Measurements from ENCODE around the gene THNSL1. TPM values are rescaled to one million over a fixed set of nuclear protein-coding genes. Genes with fewer than 3 reads are reported as not detected.

The THNSL1 gene
- total RNA-seq, 1 donor from 2014 or later: 6.5 TPM

DNA sequence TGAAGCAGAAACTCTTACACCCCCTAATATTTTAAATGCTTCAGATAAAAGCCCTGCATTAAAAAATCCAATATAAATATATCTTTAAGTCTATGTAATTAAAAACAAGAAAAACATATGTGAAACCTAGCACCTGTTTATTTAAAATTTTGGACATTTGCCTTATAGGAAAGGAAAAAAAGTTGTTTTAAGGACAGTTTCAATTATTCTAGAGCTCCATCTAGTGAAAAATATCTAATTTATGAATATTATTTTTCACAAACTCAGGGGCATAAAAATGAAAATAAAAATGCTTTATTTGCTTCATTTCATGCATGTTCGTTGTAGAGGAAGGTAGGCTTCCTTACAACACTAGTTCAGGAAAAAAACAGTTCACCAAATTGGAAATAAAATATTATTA is 26.5 kb upstream of the THNSL1 start:
- Mint-ChIP-seq H3K4me3 (ENCODE audit: low read depth) (no peak overlapping the region), H3K9me3 (ENCODE audit: low read depth) (no peaks in the 10 kb centered on the region), H3K36me3 (ENCODE audit: insufficient read depth) (no peaks in the 10 kb centered on the region), H3K4me1 (ENCODE audit: low read depth) (peaks cover 1% of the 10 kb centered on the region), H3K27ac (no peak overlapping the region), H3K27me3 (peaks cover 2% of the 10 kb centered on the region)
- TF ChIP-seq, protein P1, sequence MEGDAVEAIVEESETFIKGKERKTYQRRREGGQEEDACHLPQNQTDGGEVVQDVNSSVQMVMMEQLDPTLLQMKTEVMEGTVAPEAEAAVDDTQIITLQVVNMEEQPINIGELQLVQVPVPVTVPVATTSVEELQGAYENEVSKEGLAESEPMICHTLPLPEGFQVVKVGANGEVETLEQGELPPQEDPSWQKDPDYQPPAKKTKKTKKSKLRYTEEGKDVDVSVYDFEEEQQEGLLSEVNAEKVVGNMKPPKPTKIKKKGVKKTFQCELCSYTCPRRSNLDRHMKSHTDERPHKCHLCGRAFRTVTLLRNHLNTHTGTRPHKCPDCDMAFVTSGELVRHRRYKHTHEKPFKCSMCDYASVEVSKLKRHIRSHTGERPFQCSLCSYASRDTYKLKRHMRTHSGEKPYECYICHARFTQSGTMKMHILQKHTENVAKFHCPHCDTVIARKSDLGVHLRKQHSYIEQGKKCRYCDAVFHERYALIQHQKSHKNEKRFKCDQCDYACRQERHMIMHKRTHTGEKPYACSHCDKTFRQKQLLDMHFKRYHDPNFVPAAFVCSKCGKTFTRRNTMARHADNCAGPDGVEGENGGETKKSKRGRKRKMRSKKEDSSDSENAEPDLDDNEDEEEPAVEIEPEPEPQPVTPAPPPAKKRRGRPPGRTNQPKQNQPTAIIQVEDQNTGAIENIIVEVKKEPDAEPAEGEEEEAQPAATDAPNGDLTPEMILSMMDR (IDR thresholded peaks at IDR 0.05; ENCODE audit: unreplicated experiment): no peak
- no peak for DNase-seq (ENCODE audit: low spot score, unreplicated experiment)

DNA sequence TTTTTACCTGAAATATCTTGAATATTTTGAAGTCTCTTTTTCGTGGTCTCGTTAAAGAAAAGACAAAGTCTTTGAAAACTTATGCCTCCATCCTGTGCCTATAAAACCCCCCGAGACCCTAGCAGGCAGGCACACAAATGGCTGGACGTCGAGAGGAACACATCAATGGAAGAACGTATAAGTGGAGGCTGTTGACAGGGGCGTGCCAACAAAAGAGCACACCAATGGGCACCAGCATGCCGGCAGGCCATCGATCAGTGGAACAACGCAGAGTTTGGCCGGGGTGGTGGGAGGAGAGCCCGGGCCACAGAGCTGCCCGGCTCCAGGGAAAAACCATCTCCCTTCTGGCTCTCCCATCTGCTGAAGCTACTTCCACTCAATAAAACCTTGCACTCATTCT is 25.1 kb upstream of the THNSL1 start:
- H3K27me3 Mint-ChIP-seq: peaks cover 2% of the 10 kb centered on the region
- H3K4me1 Mint-ChIP-seq (ENCODE audit: low read depth): peaks cover 1% of the 10 kb centered on the region
- TF ChIP-seq, protein P1 (IDR thresholded peaks at IDR 0.05; ENCODE audit: unreplicated experiment): no peak
- no peaks in the 10 kb centered on the region for H3K36me3 Mint-ChIP-seq (ENCODE audit: insufficient read depth)
- H3K27ac Mint-ChIP-seq: no peak overlapping the region
- H3K9me3 Mint-ChIP-seq (ENCODE audit: low read depth): no peaks in the 10 kb centered on the region
- H3K4me3 Mint-ChIP-seq (ENCODE audit: low read depth): no peak overlapping the region
- no peak for DNase-seq (ENCODE audit: low spot score, unreplicated experiment)

GRCh38 chr10:24992512-24993133 is 23.8 kb upstream of the THNSL1 start:
- peaks cover 1% of the 10 kb centered on the region for H3K4me1 Mint-ChIP-seq (ENCODE audit: low read depth)
- no peaks in the 10 kb centered on the region for H3K9me3 Mint-ChIP-seq (ENCODE audit: low read depth)
- H3K4me3 Mint-ChIP-seq (ENCODE audit: low read depth): no peak overlapping the region
- H3K27me3 Mint-ChIP-seq: peaks cover 2% of the 10 kb centered on the region
- TF ChIP-seq, protein P1 (IDR thresholded peaks at IDR 0.05; ENCODE audit: unreplicated experiment): no peak
- no peaks in the 10 kb centered on the region for H3K36me3 Mint-ChIP-seq (ENCODE audit: insufficient read depth)
- no peak overlapping the region for H3K27ac Mint-ChIP-seq
- no peak for DNase-seq (ENCODE audit: low spot score, unreplicated experiment)

- Mint-ChIP-seq H3K9me3 (ENCODE audit: low read depth) (no peaks in the 10 kb centered on the region), H3K4me1 (ENCODE audit: low read depth) (peaks cover 1% of the 10 kb centered on the region), H3K27me3 (peaks cover 2% of the 10 kb centered on the region), H3K4me3 (ENCODE audit: low read depth) (no peak overlapping the region), H3K36me3 (ENCODE audit: insufficient read depth) (no peaks in the 10 kb centered on the region), H3K27ac (no peak overlapping the region)
- no peak for DNase-seq (ENCODE audit: low spot score, unreplicated experiment)
- TF ChIP-seq, protein P1 (IDR thresholded peaks at IDR 0.05; ENCODE audit: unreplicated experiment): no peak
These were observed 23.0 kb upstream of the THNSL1 start for GRCh38 chr10:24993237-24993958.

- Mint-ChIP-seq H3K4me1 (ENCODE audit: low read depth) (peaks cover 1% of the 10 kb centered on the region), H3K27ac (no peak overlapping the region)
These were observed 21.3 kb upstream of the THNSL1 start for GRCh38 chr10:24995072-24995471.

More at GRCh38 chr10:24995072-24995471, 21.3 kb upstream of the THNSL1 start:
- Mint-ChIP-seq H3K27me3 (peaks cover 2% of the 10 kb centered on the region), H3K9me3 (ENCODE audit: low read depth) (peaks cover 5% of the 10 kb centered on the region), H3K36me3 (ENCODE audit: insufficient read depth) (no peaks in the 10 kb centered on the region), H3K4me3 (ENCODE audit: low read depth) (no peak overlapping the region)
- no peak for DNase-seq (ENCODE audit: low spot score, unreplicated experiment)
- TF ChIP-seq, protein P1 (IDR thresholded peaks at IDR 0.05; ENCODE audit: unreplicated experiment): no peak

All from progenitor cell of endocrine pancreas (in vitro differentiated cells).